Left renal pelvis (tissue), 4 donors: Measurements from ENCODE around the gene BEST4. TPM values are rescaled to one million over a fixed set of nuclear protein-coding genes. Genes with fewer than 3 reads are reported as not detected.
"Not testable (repeated sequence)": the region's sequence is repeated elsewhere in the genome, so short reads cannot be mapped to it uniquely, and the experiment has no call there.

ENCODE experiments used
- DNase-seq, 4 donors: peaks; one replicate each; pipeline ENCODE4 v3.0.0-alpha.2; 2013; ENCODE audit warnings: low read depth in 4 of 4, low spot score in 3 of 4
- polyA plus RNA-seq, 4 donors: library from polyadenylated mRNA; unstranded; fragments of 120-200 nt; gene quantifications; one replicate each; pipeline ENCODE4 v1.2.1, GENCODE V29; 2013; ENCODE audit not compliant: insufficient read length in 4 of 4

The BEST4 gene
- polyA plus RNA-seq, 4 donors = 0.50 to 1.0 (median 0.69) TPM

GRCh38 chr1:44783697-44784093, 4.3 kb downstream of the BEST4 start:
- no peak for DNase-seq

- DNase-seq = no peak
Observed at GRCh38 chr1:44780583-44781121, 7.3 kb downstream of the BEST4 start.

- DNase-seq = no peak
Observed at GRCh38 chr1:44778705-44779576, 9.0 kb downstream of the BEST4 start.

- no peak for DNase-seq
Observed at GRCh38 chr1:44777969-44778635, 9.9 kb downstream of the BEST4 start.

GRCh38 chr1:44777547-44777946, 10.4 kb downstream of the BEST4 start:
- DNase-seq = no peak

- no peak for DNase-seq
Observed at GRCh38 chr1:44776730-44777068, 11.3 kb downstream of the BEST4 start.

- no peak for DNase-seq
Observed at GRCh38 chr1:44775930-44776729, 11.8 kb downstream of the BEST4 start.

- peak; percentile 90 to 93 (median 92) for DNase-seq
Observed at GRCh38 chr1:44775078-44775929, 12.7 kb downstream of the BEST4 start, which contains the start of gene RPS8. TSS of gene RPS8 (plus strand) at chr1:44775540. CDS start at chr1:44775597, 57 bp downstream.

- not testable (repeated sequence) for DNase-seq
Observed at GRCh38 chr1:44766421-44766820, 21.5 kb downstream of the BEST4 start.

GRCh38 chr1:44760876-44761275, 27.1 kb downstream of the BEST4 start:
- no peak for DNase-seq

- no peak for DNase-seq
Observed at GRCh38 chr1:44759077-44759476, 28.9 kb downstream of the BEST4 start.

GRCh38 chr1:44757420-44757819, 30.6 kb downstream of the BEST4 start:
- no peak for DNase-seq

GRCh38 chr1:44747878-44748277, 40.1 kb downstream of the BEST4 start:
- DNase-seq = no peak

- no peak for DNase-seq
Observed at GRCh38 chr1:44743211-44743610, 44.8 kb downstream of the BEST4 start.

GRCh38 chr1:44740179-44740617, 47.8 kb downstream of the BEST4 start:
- DNase-seq = no peak

GRCh38 chr1:44739307-44740178, 48.4 kb downstream of the BEST4 start, which contains the start of gene KIF2C:
TSS of gene KIF2C (plus strand) at chr1:44739837. CDS start at chr1:44739933, 96 bp downstream.
- peak; percentile 93 to 95 (median 94) for DNase-seq

GRCh38 chr1:44738953-44739306, 49.0 kb downstream of the BEST4 start:
- DNase-seq = not testable (repeated sequence)

GRCh38 chr1:44735992-44736391, 52.0 kb downstream of the BEST4 start:
- no peak for DNase-seq

- DNase-seq = no peak
Observed at GRCh38 chr1:44733784-44734183, 54.2 kb downstream of the BEST4 start.
